NCI-H526 treated with DMSO at 0.1 percent for 48 hours (cell line): ENCODE data around the gene MTA3.
"Not testable (repeated sequence)": the region's sequence is repeated elsewhere in the genome, so short reads cannot be mapped to it uniquely, and the experiment has no call there.

Experiments used
- DNase-seq: peaks from one replicate; lab custom pipeline; 2025; lab: John Stamatoyannopoulos, UW

Gene MTA3

DNA sequence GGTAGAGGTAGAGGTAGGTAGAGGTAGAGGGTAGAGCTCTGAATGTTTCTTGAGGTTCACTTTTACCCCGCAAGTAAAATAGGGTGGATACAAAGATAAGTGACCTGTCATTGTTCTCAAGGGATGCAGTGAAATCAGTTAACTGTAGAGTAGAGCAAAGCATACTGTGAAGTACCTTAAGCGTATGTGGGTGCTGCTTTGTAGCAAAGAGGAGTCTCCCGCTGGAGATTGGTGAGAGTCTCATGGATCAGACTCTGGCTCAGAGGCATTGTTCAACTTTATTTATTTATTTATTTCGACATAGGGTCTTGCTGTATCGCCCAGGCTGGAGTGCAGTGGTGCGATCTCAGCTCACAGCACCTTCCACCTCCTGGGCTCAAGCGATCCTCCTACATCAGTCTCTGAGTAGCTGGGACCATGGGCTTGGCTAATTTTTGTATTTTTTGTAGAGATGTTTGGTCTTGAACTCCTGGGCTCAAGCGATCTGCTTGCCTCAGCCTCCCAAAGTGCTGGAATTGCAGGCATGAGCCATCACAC, 38.7 kb downstream of the MTA3 start:
- DNase-seq = no peak

DNA sequence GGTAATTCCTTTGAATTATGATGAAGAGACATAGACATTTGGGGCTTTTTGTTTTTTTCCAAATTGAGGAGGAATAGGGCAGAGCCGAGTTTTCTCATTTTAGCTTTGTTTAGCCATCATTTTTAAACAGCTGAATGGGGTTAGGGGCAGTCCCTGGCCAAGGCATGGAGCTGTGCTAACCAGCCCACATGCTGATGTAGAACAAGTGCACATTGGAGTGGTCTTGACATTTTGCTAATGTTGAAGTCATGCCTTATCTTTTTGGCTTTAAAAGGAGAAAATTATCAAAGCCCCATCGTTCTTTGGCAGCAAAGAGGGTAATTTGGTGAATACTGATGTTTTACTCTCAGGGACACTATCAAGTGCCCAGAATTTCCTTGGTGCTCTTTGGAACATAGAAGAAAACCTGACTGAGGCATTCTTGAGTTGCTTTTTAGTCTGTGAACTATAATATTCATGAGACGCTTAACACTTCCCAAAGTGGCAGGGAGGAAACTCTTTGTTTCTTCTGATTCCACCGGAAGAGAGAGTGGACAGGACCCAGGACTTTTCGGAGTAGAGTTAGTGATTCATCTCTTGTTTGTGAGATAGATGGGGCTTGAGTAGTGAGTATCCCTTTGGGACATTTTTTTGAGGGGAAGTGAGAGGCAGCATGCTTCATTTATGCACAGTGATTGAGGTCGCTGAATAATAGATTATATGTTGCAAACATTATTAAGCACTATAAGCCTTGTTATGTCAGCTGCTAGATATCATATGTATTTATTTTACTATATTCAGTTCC, 45.0 kb downstream of the MTA3 start:
- no peak for DNase-seq

DNA sequence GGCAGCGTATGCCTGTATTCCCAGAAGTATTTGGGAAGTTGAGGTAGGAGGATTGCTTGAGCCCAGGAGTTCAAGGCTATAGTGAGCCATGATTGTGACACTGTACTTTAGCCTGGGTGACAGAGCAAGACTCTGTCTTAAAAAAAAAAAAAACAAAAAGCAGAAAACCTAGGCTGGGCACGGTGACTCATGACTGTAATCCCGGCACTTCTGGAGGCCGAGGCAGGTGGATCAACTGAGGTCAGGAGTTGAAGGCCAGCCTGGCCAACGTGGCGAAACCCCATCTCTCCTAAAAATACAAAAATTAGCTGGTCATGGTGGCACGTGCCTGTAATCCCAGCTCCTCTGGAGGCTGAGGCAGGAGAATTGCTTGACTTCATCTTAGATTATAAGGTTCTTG, 46.4 kb downstream of the MTA3 start:
- no peak for DNase-seq

DNA sequence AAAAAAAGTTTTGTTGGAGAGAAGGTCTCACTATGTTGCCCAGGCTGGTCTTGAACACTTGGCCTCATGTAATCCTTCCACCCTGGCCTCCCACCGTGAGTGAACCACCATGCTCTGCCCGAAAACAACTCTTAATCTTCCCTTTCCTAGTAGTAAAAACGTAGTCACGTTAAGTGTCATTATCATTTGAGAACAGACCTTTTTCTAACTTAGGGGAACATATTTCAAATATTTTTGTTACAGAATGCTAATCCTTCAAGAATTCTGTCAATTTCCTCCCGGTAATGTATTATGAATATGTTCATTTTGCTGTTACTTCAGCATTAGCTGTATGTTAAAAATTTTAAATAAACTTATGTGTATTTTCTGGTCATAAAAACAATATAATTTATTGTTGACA, 49.7 kb downstream of the MTA3 start:
- DNase-seq = no peak

GRCh38 chr2:42618972-42619371, 50.5 kb downstream of the MTA3 start:
- no peak for DNase-seq

GRCh38 chr2:42621626-42622025, 53.2 kb downstream of the MTA3 start:
- not testable (repeated sequence) for DNase-seq

DNA sequence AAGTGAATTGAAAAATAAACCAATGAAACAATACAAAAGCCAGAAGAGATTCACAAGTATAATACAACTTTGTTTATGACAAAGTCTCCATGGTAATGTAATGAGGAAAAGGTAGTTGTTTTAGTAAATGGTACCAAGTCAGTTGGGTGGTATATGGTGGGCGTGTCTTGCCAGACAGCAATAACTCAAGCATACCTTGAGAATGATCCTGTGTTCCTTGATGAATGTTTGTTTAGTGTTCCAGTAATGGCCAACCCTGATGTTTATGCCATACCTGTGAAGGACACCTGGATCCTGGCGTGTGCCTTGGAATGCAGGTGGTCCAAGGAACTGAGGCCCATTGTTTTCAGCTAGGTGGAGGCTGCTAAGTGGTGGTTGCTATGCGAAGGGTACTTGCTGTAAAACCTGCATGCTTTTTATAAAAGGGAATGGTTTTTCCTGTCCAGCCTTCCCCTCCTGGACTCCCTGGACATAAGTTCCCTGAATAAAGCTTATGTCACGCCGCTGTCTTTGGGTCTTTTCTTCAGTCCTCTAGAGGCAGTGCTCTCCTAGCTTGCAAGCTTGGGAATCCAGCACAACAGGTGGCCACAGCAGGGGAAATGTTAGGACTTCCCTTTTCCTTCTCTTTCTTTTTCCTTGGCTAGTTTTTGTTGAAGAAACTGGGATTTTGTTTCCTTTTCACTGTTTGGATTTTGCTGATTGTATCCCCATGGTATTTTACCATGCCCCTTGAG, 54.7 kb downstream of the MTA3 start:
- DNase-seq = no peak

DNA sequence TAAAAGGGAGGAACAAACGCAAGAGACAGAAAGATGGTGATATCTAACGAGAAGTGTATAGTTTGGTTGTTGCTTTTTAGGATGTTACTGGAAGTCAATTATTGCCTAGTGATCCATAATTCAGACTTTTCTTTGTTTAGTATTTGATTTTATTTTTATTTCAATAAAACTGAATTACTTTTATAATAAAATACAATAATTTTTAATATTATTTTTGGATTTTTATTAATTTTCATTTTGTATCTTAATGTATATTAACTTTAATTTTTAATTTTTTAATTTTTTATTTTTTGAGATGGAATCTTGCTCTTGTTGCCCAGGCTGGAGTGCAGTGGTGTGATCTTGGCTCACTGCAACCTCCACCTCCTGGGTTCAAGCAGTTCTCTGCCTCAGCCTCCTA, 55.6 kb downstream of the MTA3 start:
- no peak for DNase-seq

GRCh38 chr2:42628024-42628423, 59.6 kb downstream of the MTA3 start:
- not testable (repeated sequence) for DNase-seq

GRCh38 chr2:42636934-42637333, 68.5 kb downstream of the MTA3 start:
- DNase-seq = no peak

DNA sequence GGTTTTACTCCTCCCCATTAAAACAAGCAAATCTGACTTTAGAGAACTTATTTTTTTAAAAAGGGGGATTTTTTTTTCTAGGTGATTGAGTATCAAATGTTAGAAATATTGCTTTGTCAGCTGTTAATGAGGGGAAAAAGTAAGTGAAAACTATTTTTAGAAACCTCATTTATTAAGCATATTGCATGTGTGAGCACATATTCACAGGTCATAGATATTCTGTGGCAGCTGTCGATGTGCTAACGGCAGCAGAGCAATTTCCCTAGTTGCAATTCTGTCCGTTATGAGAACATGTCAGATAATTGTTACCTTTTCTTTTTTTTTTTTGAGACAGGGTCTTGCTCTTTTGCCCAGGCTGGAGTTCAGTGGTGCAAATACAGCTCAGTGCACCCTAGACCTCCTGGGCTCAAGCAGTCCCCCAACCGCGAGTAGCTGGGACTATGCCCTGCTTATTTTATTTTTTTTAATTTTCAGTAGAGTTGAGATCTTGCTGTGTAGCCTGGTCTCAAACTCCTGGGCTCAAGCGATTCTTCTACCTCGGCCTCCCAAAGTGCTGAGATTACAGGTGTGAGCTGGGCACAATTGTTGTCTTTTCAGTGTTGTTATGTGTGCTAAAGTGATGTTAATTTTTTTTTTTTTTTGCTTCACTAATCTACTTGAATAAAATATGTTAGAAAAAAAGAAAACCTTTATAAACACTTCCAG, 69.8 kb downstream of the MTA3 start:
- no peak for DNase-seq

GRCh38 chr2:42639340-42640077, 71.1 kb downstream of the MTA3 start:
- no peak for DNase-seq

DNA sequence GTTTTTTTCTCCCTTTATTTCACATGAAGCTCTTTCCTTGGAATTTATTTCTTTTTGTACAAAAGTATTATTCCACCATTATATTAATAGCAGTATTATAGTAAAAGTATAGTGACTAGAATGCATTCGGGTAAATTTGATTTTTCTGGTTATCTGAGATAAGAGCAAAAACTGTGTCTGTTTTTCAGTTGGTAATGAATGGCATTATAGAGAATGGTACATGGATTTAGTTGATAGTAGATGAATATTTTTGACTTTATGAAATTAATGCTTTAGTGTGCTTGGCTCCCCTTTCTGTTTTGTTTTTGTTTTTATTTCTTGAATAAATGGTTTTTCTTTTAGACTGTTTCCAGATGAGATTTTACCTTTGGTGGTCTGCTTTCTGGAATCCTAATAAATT, 71.8 kb downstream of the MTA3 start:
- DNase-seq = no peak

- DNase-seq = not testable (repeated sequence)
Observed at GRCh38 chr2:42642371-42642770, 73.9 kb downstream of the MTA3 start.

DNA sequence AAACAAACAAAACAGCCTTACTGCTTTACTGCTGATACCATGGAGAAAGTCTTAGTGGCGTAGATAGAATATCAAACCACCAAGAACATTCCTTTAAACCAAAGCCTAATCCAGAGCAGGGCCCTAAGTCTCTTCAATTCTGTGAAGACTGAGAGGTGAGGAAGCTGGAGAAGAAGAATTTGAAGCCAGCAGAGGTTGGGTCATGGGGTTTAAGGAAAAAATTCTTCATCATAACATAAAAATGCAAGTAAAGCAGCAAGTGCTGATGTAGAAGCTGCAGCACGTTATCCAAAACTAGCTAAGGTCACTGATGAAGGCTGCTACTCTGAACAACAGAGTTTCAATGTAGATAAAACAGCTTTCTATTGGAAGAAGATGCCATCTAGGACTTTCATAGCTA, 77.1 kb downstream of the MTA3 start:
- DNase-seq = no peak

- no peak for DNase-seq
Observed at GRCh38 chr2:42648796-42649195, 80.4 kb downstream of the MTA3 start.

GRCh38 chr2:42651057-42651456, 82.6 kb downstream of the MTA3 start:
- DNase-seq = no peak

DNA sequence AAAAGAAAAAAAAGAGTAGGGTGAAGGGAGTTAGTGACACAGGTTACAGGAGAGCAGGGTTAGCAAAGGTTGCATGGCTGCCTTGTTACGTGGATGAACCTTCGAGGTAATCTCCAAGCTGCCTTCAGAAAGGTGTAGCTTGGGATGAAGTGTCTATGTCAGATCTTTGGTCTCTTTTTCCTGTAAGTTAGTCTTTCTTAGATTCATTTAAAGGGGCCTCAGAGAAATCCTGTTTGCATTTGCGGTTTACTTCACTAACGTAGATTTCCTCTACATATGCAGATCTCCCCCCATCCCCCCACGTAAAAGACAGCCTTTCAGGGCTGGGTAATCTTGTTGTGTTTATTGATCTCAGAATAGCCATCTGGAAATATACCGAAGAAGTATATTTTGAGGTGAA, 83.7 kb downstream of the MTA3 start:
- DNase-seq = no peak

DNA sequence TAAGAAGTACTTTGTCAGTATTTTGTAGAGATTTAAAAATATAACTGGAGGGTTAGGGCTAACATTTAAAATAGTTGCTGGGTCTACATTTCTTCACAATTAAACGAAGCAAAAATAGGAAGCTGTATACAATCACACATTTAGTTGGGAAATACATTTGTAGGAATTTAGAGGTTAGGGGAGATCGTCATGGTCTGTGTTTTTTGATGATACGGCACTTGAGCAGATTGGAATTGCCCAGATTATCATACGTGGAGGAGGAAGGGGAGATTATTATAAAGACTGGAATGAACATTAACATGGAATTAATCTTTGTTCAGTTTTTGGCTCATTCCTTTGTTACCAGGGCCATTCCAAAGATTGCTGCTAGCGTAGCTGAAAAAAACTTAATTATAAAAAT, 84.6 kb downstream of the MTA3 start:
- no peak for DNase-seq

DNA sequence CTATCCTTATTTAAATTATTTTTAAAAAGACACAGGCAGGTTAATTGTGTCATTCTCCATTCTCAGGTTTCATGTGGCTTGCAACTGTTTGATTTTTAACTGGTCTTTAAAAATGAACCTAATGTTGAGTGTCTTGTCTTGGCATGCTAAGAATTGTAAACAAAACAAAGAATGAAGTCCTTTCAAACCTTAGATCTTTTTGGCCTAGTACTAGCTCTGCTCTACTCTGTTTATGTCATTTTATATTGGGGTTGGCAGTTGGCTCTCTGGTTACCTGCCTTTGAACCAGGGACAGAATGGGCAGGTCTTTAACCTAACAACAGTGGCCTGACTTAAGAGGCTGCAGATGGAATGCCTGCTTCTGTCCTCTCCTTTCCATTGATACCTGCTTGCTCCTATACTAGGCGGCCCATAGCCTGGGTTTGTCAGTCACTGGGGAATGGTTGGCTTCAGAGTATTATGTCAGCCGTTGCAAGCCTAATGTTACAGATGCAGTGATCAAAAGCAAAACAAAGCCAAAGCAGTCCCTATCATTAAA, 85.5 kb downstream of the MTA3 start:
- DNase-seq = no peak

DNA sequence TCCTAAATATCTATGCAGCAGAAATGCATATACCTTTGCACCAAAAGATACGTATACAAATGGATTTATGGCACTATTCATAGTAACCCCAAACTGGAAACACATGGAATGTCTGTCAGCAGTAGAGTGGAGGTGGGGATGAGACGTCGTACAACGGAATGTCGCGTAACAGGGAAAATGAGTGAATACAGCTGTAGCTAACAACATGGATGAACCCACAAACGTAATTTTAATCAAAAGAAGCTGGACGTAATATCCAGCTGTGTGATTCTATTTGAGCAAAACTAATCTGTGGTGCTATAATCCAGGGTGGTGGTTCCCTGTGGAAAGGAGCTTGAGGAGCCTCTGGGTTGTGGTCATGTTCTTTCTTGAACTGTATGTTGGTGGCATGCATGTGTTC, 89.9 kb downstream of the MTA3 start:
- DNase-seq = no peak

DNA sequence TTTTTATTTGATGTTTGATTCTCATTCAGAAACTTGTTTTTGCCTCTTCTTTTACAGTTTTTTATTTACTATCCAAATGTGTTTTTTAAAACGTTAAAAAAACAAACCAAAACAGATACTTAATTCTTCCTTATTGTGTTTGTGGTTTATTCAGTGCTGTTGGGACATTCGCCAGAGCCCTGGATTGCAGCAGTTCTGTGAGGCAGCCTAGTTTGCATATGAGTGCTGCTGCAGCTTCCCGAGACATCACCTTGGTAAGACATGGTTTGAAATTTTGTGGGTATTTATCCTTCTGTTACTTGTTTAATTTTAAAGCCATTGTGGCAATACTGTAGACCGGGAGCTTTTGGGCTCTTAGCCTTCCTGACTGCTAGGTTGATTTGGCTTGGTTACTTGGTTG, 91.2 kb downstream of the MTA3 start:
- DNase-seq = peak; percentile 28
